Embryonic facial prominence (tissue), 1 donor: ENCODE results near the gene SMG9.
"Not testable (repeated sequence)": the region's sequence is repeated elsewhere in the genome, so short reads cannot be mapped to it uniquely, and the experiment has no call there.

Experiments used
- DNase-seq: peaks from one replicate; pipeline ENCODE4 v3.0.0-alpha.2; 2016; ENCODE audit errors: extremely low spot score

The SMG9 gene

GRCh38 chr19:43692877-43693276 is 61.9 kb downstream of the SMG9 start:
- no peak for DNase-seq

GRCh38 chr19:43692385-43692784 is 62.4 kb downstream of the SMG9 start:
- no peak for DNase-seq

- no peak for DNase-seq
Observed at GRCh38 chr19:43691755-43692154, 63.0 kb downstream of the SMG9 start.

- no peak for DNase-seq
Observed at GRCh38 chr19:43690890-43691289, 63.9 kb downstream of the SMG9 start.

GRCh38 chr19:43690444-43690843 is 64.3 kb downstream of the SMG9 start:
- no peak for DNase-seq

- DNase-seq, result no peak
Observed at GRCh38 chr19:43688059-43688701, 66.6 kb downstream of the SMG9 start.

GRCh38 chr19:43687660-43687997 is 67.1 kb downstream of the SMG9 start:
- no peak for DNase-seq

GRCh38 chr19:43684326-43684725 is 70.4 kb downstream of the SMG9 start:
- no peak for DNase-seq

GRCh38 chr19:43683905-43684304 is 70.9 kb downstream of the SMG9 start:
- no peak for DNase-seq

- DNase-seq, result no peak
Observed at GRCh38 chr19:43682824-43683661, 71.7 kb downstream of the SMG9 start.

- DNase-seq, result not testable (repeated sequence)
Observed at GRCh38 chr19:43682269-43682668, 72.5 kb downstream of the SMG9 start.

- no peak for DNase-seq
Observed at GRCh38 chr19:43681821-43682220, 72.9 kb downstream of the SMG9 start.

- no peak for DNase-seq
Observed at GRCh38 chr19:43678512-43679261, 76.1 kb downstream of the SMG9 start.
